ENCODE results near the gene PLET1.
A peak's percentile ranks its signal among the peaks of the same experiment; 100 is the strongest.

The PLET1 gene

GRCh38 chr11:112280268-112281126 is 19.8 kb upstream of the PLET1 start:
- peak; percentile 85 for DNase-seq

- DNase-seq, result peak; percentile 72
Measured at GRCh38 chr11:112279901-112280267, 19.2 kb upstream of the PLET1 start.

GRCh38 chr11:112278803-112279202 is 18.1 kb upstream of the PLET1 start:
- no peak for DNase-seq

DNA sequence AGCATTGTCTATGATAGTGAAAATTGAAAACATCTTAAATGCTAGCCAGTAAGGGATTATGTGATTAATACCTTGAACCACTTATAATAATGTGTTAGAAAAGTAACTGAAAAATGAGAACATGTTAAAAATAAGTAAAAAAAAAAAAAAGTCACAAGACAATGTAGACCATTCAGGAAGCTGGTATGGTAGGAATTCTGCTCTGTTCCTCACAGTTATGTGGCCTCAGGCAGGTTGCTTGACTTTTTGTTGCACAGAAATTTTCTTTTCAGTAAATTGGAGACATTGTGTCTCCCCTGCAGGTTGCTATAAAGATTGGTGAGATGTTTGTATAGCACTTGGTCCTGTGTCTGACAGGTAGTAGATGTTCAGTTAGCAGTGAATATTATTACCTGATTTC is 17.3 kb upstream of the PLET1 start:
- DNase-seq, result no peak

DNA sequence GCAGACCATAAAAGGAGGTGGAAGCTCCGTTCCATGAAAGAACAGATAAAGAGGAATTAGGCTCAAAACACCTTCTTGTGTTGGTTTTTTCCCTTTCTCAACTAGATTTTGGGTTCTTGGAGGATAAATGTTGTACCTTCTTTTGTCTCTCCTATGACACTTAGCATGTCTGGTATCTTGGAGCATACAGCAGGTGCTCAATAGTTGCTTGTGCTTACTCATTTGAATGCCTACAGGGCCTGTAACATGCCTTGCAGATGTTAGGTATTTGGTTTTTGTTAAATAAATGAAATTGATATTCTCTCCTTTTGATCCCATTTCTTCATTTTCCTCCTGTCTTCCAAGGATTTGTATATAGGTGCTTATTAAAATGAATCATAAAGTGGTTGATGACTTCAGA is 16.4 kb upstream of the PLET1 start:
- DNase-seq, result no peak

GRCh38 chr11:112274007-112274783 is 13.5 kb upstream of the PLET1 start:
- DNase-seq, result no peak

DNA sequence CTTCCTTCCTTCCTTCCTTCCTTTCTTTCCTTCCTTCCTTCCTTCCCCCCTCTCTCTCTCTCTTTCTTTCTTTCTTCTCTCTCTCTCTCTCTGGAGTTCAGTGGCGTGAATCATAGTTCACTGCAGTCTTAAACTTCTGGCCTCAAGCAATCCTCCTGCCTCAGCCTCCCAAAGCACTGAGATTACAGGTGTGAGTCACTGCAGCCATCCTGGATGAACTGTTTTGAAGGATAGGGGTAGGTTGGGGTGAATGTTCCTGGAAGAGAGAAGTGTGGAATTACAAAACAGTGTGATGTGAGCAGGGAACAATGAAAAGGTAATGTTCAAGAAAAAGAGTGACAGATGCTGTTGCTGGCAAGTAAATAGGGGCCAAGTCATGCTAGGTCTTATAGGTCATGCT is 12.4 kb upstream of the PLET1 start:
- no peak for DNase-seq

DNA sequence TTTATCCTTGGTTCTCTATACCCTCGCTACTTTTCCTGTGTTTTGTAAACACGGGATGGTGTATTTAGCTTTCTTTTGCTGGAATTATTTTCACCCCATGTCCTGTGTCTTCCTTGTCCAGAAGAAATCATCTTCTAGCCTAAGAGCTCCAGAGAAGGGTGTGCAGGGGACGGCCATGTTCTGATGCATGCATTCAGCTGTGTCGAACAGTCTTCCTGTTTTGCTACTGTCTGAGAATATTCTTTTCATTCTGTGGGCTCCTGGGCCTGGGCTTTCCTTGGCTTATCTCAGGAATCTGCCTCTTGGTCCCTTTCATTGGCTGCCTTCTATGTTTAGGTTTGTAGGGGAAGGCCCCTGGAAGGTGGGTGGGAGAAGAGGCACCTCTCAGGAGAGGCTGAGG is 10.6 kb upstream of the PLET1 start:
- DNase-seq, result no peak

- no peak for DNase-seq
Measured at GRCh38 chr11:112270551-112271180, 10.0 kb upstream of the PLET1 start.

DNA sequence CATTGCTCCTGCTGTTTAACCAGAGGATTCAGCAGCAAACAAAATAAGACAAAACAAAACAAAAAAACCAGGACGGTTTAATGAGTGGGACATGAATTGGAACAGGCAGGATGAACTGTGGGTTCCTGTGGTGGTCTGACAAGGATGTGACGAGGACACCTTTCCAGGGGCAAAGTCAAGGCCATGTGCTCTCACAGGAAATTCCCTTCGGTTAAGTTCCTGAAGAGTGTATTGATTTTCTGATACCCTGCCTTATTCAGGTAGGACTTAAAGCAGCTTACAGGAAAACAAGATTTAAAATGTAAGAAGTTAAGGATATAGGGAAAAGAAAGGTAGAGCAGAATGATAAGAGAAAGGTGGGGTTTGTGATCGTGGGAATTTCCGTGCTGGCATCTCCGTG is 8.5 kb upstream of the PLET1 start:
- no peak for DNase-seq

DNA sequence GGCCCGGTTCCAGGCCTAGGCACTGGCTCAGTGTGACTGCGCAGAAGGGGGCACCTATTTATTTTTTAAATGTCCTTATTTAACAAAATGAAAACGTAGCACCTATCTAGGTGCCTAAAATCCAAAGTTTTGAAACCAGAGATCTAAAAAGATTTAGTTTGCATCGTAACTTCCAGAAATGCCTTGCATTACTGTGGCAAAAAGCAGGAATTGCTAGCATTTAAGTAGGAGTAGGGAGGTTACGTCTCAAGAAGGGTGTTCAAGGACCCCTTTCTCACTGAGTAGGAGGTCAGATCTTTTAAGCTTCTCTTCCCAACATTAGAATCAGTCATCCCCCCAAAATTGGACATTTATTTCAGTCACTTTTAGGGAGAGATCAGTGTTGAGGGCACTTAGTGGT is 7.7 kb upstream of the PLET1 start:
- DNase-seq, result no peak

DNA sequence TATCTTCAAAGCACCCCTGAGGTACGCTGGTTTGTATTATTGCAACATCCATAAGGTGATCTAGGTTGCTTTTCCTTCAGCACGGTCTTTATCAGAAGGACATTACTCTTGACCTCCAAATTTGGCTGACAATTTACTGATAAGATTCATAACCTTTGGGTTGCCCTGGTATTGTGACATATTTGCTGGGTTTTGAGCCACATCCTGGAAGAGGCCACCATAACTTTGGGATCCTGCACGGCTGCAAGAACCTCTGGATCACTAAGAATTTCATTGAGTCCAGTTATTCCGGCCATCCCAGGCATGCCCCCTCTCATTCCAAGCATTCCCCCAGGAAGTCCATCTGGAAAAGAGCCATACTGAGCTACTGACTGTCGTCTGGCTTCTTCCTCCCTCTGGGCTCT is 6.5 kb upstream of the PLET1 start:
- no peak for DNase-seq

GRCh38 chr11:112266410-112266778 is 5.7 kb upstream of the PLET1 start:
- DNase-seq, result no peak

GRCh38 chr11:112265659-112266409 is 5.2 kb upstream of the PLET1 start:
- no peak for DNase-seq

DNA sequence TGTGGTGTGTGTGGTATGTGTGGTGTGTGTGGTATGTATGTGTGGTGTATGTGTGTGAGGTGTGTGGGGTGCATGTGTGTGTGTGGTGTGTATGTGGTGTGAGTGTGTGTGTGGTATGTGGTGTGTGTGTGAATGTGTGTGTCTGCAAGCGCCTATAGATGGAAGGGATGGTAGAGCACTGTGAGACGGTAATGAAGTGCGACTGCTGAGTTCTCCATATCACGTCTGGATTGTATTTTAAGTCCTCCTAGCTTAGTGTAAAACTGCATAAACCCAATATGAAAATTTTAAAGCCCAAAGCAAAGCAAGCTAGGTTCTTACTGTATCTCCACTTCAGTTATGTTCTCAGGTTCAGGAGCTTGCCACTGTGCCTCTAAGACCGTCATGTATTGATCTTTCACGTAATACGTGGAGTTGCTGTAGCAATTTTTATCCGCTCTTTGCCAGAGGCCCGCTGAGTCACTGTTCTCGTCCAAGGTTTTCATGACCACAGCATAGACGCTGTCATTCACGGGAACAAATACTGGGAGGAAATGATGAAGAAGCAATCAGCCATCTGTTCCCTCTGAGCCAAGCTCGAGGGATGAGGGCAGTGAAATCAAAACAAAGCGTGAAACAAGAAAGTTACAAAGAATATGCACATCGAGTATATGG is 5.5 kb downstream of the PLET1 start:
- DNase-seq, result peak; percentile 43

- no peak for DNase-seq
Measured at GRCh38 chr11:112253605-112254242, 6.9 kb downstream of the PLET1 start.

DNA sequence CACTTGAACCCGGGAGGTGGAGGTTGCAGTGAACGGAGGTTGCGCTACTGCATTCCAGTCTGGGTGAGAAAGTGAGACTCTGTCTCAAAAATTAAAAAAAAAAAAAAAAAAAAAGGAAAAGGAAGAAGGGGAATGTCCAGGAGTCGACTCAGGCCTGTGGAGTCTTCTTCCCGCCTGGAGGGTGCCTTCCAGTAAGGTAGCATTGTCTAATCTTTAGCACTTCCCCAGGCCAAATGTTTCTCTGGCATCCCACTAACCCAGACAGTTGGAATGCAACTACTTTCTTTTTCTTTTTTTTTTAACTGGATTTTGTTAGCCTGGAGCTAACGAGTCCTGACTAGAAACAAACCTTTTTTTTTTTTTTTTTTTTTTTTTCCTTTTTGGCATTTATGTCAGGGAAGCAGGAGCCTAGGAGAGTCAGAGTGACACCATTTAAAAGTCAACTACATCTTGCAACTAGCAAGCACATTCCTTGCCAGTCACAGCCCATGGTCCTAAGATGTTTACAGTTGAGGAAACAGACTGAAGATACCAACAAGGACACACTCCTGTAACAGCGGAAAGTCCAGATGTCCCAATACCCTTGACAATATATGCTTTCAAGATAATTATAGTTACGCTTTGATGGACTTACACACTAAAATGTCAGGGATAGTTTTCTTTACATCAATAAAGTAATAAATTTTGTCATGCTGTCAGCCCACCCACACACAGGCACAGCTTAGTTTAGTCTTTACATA is 10.6 kb downstream of the PLET1 start:
- DNase-seq, result peak; percentile 21

DNA sequence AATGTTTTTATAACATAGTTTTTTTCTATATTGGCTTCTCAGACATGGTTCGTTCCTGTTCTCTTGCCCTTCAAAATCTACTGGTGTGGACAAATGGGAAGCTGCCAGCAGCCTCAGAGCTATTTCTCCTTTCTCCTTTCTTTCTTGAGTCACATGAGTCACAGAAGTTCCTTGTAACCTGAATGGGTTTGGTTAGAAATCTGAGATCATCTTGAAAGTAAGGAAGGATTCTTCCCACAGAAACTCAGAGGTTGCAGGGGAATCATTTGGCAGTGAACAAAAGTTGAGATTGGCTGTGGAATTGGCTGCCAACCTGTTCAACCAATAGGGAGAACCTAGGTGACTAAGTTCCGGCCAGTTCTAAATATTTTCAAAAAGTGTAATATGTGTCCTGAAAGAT is 12.5 kb downstream of the PLET1 start:
- no peak for DNase-seq

GRCh38 chr11:112247201-112247600 is 13.5 kb downstream of the PLET1 start:
- DNase-seq, result no peak

DNA sequence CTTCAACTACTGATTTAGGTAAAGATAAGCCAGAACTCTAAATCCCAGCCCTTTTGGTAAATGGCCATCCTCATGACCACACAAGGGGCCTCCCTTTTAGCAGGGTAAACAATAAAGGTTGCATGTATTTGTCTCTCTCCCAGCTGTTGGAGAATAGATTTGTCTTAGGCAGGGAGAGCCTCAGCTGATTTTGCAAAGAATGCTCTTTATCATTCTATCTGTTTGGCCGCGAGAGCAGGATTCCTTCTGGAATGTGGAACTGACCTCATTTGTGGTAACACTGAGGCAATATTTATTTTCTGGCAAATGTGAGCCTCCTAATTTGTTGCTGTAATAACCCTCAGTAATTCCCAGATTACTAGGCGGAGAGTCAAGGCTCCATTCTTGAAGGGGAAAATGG is 19.2 kb downstream of the PLET1 start:
- no peak for DNase-seq

DNA sequence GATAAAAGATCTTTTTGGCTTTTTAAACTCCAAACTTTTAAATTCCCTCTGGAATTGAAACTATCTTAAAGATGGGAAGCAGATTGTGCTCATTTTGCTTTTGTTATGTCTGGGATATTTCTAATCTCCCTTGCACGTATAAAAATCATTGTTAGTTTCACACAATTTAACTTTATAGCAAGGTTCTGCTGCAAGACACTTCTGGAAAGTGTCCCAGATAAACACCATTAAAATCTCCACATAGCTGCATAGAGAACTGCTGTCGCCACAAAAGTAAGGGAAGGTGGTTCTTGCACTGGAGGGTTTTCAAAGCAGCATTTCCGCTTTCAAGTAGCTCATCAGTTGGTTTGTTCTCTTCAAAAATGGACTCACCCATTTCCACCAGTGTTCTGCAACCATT is 22.6 kb downstream of the PLET1 start:
- DNase-seq, result no peak
